GM18873 (cell line): ENCODE data around the gene CCDC39.

Experiments
- ATAC-seq: cut with Tn5 transposase; IDR thresholded peaks from one replicate; pipeline ENCODE4 v1.9.1; 2021; ENCODE audit warnings: mild to moderate bottlenecking, moderate library complexity, moderate number of reproducible peaks; ENCODE audit not compliant: unreplicated experiment, low FRiP score

Gene CCDC39

GRCh38 chr3:180679178-180680096, at the start of gene CCDC39:
CCDC39 (minus strand) TSS chr3:180679489; CDS start chr3:180679380, 109 bp downstream.
- peak; percentile 97 for ATAC-seq

- ATAC-seq: no peak
Observed at GRCh38 chr3:180720012-180720411, 40.7 kb upstream of the CCDC39 start.

GRCh38 chr3:180707896-180708295, 28.6 kb upstream of the CCDC39 start:
- ATAC-seq: no peak

GRCh38 chr3:180705619-180706018, 26.3 kb upstream of the CCDC39 start:
- ATAC-seq: no peak

- no peak for ATAC-seq
Observed at GRCh38 chr3:180704532-180704931, 25.2 kb upstream of the CCDC39 start.

GRCh38 chr3:180700941-180701340, 21.7 kb upstream of the CCDC39 start:
- ATAC-seq: no peak

- ATAC-seq: no peak
Observed at GRCh38 chr3:180698760-180699270, 19.5 kb upstream of the CCDC39 start.

- ATAC-seq: no peak
Observed at GRCh38 chr3:180694321-180694720, 15.0 kb upstream of the CCDC39 start.

- ATAC-seq: no peak
Observed at GRCh38 chr3:180693656-180694055, 14.4 kb upstream of the CCDC39 start.

- no peak for ATAC-seq
Observed at GRCh38 chr3:180690061-180690460, 10.8 kb upstream of the CCDC39 start.

GRCh38 chr3:180684807-180685206, 5.5 kb upstream of the CCDC39 start:
- ATAC-seq: no peak

- no peak for ATAC-seq
Observed at GRCh38 chr3:180683816-180684215, 4.5 kb upstream of the CCDC39 start.

- ATAC-seq: peak; percentile 31
Observed at GRCh38 chr3:180680097-180680430, 775 bp upstream of the CCDC39 start.

- ATAC-seq: no peak
Observed at GRCh38 chr3:180678231-180678630, 1.1 kb downstream of the CCDC39 start.

GRCh38 chr3:180661444-180661843, 17.8 kb downstream of the CCDC39 start:
- ATAC-seq: no peak

- ATAC-seq: no peak
Observed at GRCh38 chr3:180657094-180657493, 22.2 kb downstream of the CCDC39 start.

- no peak for ATAC-seq
Observed at GRCh38 chr3:180656406-180656805, 22.9 kb downstream of the CCDC39 start.

- no peak for ATAC-seq
Observed at GRCh38 chr3:180646187-180646790, 33.0 kb downstream of the CCDC39 start.

GRCh38 chr3:180640987-180641386, 38.3 kb downstream of the CCDC39 start:
- no peak for ATAC-seq

- no peak for ATAC-seq
Observed at GRCh38 chr3:180633722-180634121, 45.6 kb downstream of the CCDC39 start.

GRCh38 chr3:180631317-180631716, 48.0 kb downstream of the CCDC39 start:
- no peak for ATAC-seq

GRCh38 chr3:180630371-180630770, 48.9 kb downstream of the CCDC39 start:
- no peak for ATAC-seq
